GM20000 (cell line): Measurements from ENCODE around the gene MANBA.
A peak's percentile ranks its signal among the peaks of the same experiment; 100 is the strongest.
"Not testable (repeated sequence)": the region's sequence is repeated elsewhere in the genome, so short reads cannot be mapped to it uniquely, and the experiment has no call there.

Experiments
- DNase-seq: peaks from one replicate; pipeline ENCODE4 v3.0.0; 2012; ENCODE audit warnings: low spot score
- CTCF ChIP-seq: IDR thresholded peaks from 2 replicates; pipeline ENCODE4 v1.5.1; 2012; ENCODE audit warnings: mild to moderate bottlenecking, control low read depth; ENCODE audit errors: extremely low read depth, missing control alignments

The MANBA gene

GRCh38 chr4:102751941-102752340 lies 8.8 kb downstream of the MANBA start:
- TF ChIP-seq CTCF = no peak
- no peak for DNase-seq

GRCh38 chr4:102743352-102743751 lies 17.4 kb downstream of the MANBA start:
- TF ChIP-seq CTCF = peak; percentile 17
- not testable (repeated sequence) for DNase-seq

- not testable (repeated sequence) for DNase-seq
Measured at GRCh38 chr4:102738802-102739201, 22.0 kb downstream of the MANBA start.

GRCh38 chr4:102736636-102737549 lies 23.9 kb downstream of the MANBA start:
- no peak for DNase-seq
- TF ChIP-seq CTCF = no peak

GRCh38 chr4:102735582-102735981 lies 25.2 kb downstream of the MANBA start:
- no peak for TF ChIP-seq CTCF
- DNase-seq = no peak

GRCh38 chr4:102734591-102735385 lies 26.0 kb downstream of the MANBA start:
- TF ChIP-seq CTCF = no peak
- DNase-seq = peak; percentile 57

- DNase-seq = no peak
- no peak for TF ChIP-seq CTCF
Measured at GRCh38 chr4:102734116-102734515, 26.7 kb downstream of the MANBA start.
